Measurements from ENCODE around the gene PIGS.

GRCh38 chr17:28610376-28610775 is 39.1 kb upstream of the PIGS start:
- no peak for TF ChIP-seq CTCF (IDR thresholded peaks at IDR 0.05; ENCODE audit: insufficient read depth, low read length)
- TF ChIP-seq POLR2AphosphoS5 (IDR thresholded peaks at IDR 0.05; ENCODE audit: low read depth) = no peak
- no peak for TF ChIP-seq REST (IDR thresholded peaks at IDR 0.05; ENCODE audit: insufficient replicate concordance, low read depth)
- no peak for TF ChIP-seq GABPA (IDR thresholded peaks at IDR 0.05; ENCODE audit: low read depth)
